ENCODE data around the gene ARSG. TPM values are rescaled to one million over a fixed set of nuclear protein-coding genes. Genes with fewer than 3 reads are reported as not detected.

Gene ARSG
- total RNA-seq, 4 donors from 2014 or later: 2.2 to 5.5 (median 3.5) TPM

- H3K27me3 ChIP-seq: no peaks in the 10 kb centered on the region
- no peaks in the 10 kb centered on the region for H3K4me1 ChIP-seq
- no peak overlapping the region for H3K4me3 ChIP-seq
- H3K36me3 ChIP-seq: peaks cover 0 to 60% of the 10 kb centered on the region in 2 donors
- H3K27ac ChIP-seq: no peak overlapping the region
- WGBS, 2 donors (ENCODE audit: low coverage in 1 of 2): 86 to 97% methylated on average over 7 to 13 of the region's 14 CpGs
- H3K9me3 ChIP-seq: peaks cover 0 to 3% (median 0%) of the 10 kb centered on the region in 3 donors
- no peak for TF ChIP-seq CTCF (IDR thresholded peaks at IDR 0.05)
- TF ChIP-seq POLR2A (IDR thresholded peaks at IDR 0.05): no peak
- no peak for TF ChIP-seq EP300 (IDR thresholded peaks at IDR 0.05)
- TF ChIP-seq POLR2AphosphoS5 (IDR thresholded peaks at IDR 0.05): no peak
- no peak for ATAC-seq
Measured at GRCh38 chr17:68420065-68420464, 128.8 kb downstream of the ARSG start.

- no peaks in the 10 kb centered on the region for H3K4me1 ChIP-seq
- H3K4me3 ChIP-seq: no peak overlapping the region
- H3K27me3 ChIP-seq: no peaks in the 10 kb centered on the region
- H3K27ac ChIP-seq: no peak overlapping the region
- TF ChIP-seq POLR2A (IDR thresholded peaks at IDR 0.05) (no peak), POLR2AphosphoS5 (IDR thresholded peaks at IDR 0.05) (no peak), EP300 (IDR thresholded peaks at IDR 0.05) (no peak), CTCF (IDR thresholded peaks at IDR 0.05) (no peak)
- no peak for ATAC-seq
- 89 to 93% methylated on average over 6 to 7 of the region's 9 CpGs for WGBS, 2 donors (ENCODE audit: low coverage in 1 of 2)
- H3K36me3 ChIP-seq: peaks cover 0 to 74% of the 10 kb centered on the region in 2 donors
- H3K9me3 ChIP-seq: no peaks in the 10 kb centered on the region
Measured at GRCh38 chr17:68421486-68421885, 130.2 kb downstream of the ARSG start.

- Histone ChIP-seq H3K36me3 (peaks cover 0 to 87% of the 10 kb centered on the region in 2 donors), H3K27ac (no peak overlapping the region), H3K27me3 (no peaks in the 10 kb centered on the region), H3K9me3 (no peaks in the 10 kb centered on the region), H3K4me1 (no peaks in the 10 kb centered on the region), H3K4me3 (no peak overlapping the region)
- 76 to 91% methylated on average over 2 to 8 of the region's 8 CpGs for WGBS, 2 donors (ENCODE audit: low coverage in 1 of 2)
- no peak for ATAC-seq
- TF ChIP-seq CTCF (IDR thresholded peaks at IDR 0.05) (no peak), EP300 (IDR thresholded peaks at IDR 0.05) (no peak), POLR2AphosphoS5 (IDR thresholded peaks at IDR 0.05) (no peak), POLR2A (IDR thresholded peaks at IDR 0.05) (no peak)
Measured at GRCh38 chr17:68422821-68423220, 131.5 kb downstream of the ARSG start.

DNA sequence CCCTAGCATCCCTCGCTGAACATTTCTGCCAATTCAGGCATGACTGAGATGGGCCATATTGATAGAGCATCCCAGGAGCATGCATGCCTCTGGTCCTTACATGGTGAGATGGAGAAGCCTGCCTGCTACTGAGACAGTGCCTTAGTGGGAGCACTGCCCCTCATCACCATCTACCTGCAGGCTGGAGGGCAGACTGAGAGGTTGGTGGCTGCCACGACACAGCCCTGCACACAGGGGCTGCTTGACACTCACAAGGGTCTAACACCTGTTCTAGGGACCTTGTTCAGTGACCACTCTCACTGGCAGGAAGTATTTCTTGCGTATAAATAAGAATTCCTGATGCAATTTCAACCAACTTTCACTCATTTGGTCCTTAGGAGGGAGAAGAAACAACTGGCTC, 132.0 kb downstream of the ARSG start:
- peaks cover 0 to 92% of the 10 kb centered on the region in 2 donors for H3K36me3 ChIP-seq
- no peak for ATAC-seq

More for the DNA sequence above, 132.0 kb downstream of the ARSG start:
- Histone ChIP-seq H3K27ac (no peak overlapping the region), H3K27me3 (no peaks in the 10 kb centered on the region), H3K4me3 (no peak overlapping the region), H3K4me1 (no peaks in the 10 kb centered on the region), H3K9me3 (no peaks in the 10 kb centered on the region)
- TF ChIP-seq EP300 (IDR thresholded peaks at IDR 0.05): no peak
- no peak for TF ChIP-seq CTCF (IDR thresholded peaks at IDR 0.05)
- WGBS, 2 donors (ENCODE audit: low coverage in 1 of 2): 86 to 93% methylated on average over 2 of the region's 3 CpGs

Measured in gastroesophageal sphincter (tissue), 4 donors.